ENCODE measurements around the gene STX11.

DNA sequence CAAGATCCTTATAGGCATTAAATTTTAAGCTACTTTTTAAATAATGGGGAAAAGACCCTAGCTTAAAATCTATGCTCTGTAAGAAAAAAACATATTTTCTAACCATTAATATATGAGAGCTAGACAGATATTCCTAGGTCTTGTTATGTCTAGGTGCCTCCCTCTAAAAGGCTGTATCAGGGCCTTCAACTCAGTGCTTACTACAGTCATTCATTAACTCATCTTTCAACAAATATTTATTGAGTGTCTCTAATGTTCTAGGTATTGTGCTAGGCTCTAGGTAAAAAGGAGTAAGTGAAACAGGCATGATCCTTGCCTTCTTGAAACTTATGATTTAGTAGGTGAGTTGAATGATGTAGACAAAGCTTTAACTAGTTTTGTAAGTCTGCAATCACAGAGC is 6.4 kb upstream of the STX11 start:
- TF ChIP-seq, protein P1, sequence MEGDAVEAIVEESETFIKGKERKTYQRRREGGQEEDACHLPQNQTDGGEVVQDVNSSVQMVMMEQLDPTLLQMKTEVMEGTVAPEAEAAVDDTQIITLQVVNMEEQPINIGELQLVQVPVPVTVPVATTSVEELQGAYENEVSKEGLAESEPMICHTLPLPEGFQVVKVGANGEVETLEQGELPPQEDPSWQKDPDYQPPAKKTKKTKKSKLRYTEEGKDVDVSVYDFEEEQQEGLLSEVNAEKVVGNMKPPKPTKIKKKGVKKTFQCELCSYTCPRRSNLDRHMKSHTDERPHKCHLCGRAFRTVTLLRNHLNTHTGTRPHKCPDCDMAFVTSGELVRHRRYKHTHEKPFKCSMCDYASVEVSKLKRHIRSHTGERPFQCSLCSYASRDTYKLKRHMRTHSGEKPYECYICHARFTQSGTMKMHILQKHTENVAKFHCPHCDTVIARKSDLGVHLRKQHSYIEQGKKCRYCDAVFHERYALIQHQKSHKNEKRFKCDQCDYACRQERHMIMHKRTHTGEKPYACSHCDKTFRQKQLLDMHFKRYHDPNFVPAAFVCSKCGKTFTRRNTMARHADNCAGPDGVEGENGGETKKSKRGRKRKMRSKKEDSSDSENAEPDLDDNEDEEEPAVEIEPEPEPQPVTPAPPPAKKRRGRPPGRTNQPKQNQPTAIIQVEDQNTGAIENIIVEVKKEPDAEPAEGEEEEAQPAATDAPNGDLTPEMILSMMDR (IDR thresholded peaks at IDR 0.05), result no peak
- no peak for TF ChIP-seq POLR2A (IDR thresholded peaks at IDR 0.05)
